Midbrain (tissue), 1 donor: Measurements from ENCODE around the gene SCAPER.

Experiments used
- DNase-seq: peaks from one replicate; lab custom pipeline; 2025; lab: John Stamatoyannopoulos, UW

Gene SCAPER

DNA sequence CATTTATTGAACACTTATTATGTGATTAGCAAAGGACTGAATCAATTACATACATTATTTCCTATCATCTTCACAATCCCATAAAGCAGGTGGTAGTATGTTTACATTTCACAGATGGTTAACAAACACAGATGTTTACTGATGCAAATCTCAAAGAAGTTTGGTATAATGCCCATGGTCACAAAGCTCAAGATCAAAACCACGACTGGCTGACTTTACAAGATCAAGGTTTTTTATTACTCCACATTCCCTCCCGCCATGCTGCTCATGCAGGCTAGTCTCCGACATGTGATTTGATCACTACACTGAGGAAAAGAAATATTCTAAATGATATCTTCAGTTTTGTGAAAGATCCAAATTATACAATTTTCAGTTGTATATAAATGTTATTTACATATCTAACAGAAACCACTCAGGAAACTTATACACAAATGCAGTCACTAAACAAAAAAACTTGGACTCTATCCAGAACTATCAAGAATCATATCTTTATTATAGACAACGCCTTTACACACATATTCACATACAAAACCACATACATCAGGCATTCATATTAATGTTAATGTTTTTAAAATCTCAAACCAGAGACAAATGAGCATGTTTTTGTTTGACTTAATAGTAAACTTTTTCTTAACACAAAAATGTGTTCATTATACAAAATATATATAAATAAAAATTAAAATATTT, 235.5 kb downstream of the SCAPER start:
- no peak for DNase-seq

- DNase-seq: no peak
Measured at GRCh38 chr15:76668900-76669299, 236.2 kb downstream of the SCAPER start.

- DNase-seq: no peak
Measured at GRCh38 chr15:76667943-76668715, 237.0 kb downstream of the SCAPER start.

GRCh38 chr15:76664895-76665294, 240.2 kb downstream of the SCAPER start:
- DNase-seq: no peak

GRCh38 chr15:76664411-76664810, 240.7 kb downstream of the SCAPER start:
- DNase-seq: no peak

DNA sequence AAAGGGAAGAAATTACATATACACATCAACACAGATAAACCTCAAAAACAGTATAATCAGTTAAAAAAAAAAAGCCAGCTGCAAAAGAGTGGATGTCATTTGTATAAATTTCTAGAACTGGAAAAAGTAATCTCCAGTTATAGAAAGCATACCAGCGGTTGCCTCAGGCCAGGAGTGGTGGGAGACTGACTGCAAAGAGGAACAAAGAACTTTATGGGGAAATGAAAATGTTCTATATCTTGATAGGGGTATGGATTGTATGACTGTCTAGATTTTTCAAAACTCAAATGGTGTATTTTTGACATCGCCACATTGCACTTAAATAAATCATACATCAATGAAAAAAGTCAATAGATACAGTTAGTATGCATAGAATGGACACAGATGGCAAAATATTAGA, 241.6 kb downstream of the SCAPER start:
- no peak for DNase-seq

DNA sequence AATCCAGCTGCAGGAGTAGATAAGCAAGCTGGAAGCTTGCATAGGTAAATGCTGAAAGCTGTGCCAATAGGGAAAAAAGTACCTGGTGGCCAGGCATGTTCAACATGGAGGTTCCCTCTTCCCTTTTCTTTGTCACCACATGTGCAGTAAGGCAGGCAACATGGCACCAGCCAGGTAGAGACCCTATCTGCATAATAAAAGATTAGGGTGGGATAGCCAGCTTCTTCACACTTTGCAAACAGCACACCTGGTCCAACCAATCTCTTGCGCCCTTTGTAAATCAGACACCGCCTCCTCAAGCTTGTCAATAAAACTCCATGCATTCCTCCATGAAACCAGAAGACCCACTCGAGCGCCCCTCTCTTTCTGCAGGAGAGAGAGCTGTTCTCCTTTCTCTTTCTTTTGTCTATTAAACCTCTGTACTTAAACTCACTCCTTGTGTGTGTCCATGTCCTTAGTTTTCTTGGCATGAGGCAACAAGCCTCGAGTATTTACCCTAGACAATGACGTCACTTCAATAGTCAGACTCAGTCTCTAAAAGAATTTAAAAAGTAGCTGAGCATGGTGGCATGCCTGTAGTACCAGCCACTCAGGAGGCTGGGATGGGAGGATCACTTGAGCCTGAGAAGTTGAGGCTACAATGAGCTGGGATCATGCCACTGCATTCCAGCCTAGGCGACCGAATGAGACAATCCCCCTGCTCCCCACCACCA, 256.3 kb downstream of the SCAPER start:
- no peak for DNase-seq

DNA sequence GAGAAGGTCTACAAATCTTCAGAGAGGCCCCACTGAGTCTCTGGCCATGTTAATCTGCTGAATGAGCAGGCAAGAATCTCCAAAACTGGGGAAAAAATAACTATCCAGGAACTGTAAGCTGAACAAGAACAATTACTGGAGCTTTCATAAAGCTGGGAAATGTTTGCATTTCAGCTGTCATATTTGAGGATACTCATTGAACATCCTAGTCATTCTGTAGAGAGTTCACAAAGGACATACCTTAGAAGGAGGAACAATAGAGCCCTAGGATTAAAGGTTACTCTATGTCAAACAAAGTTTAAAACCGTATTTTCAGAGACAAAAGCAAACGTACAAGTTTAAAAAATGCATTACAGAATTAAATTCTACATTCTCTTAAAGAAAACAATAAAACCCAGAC, 257.5 kb downstream of the SCAPER start:
- no peak for DNase-seq

DNA sequence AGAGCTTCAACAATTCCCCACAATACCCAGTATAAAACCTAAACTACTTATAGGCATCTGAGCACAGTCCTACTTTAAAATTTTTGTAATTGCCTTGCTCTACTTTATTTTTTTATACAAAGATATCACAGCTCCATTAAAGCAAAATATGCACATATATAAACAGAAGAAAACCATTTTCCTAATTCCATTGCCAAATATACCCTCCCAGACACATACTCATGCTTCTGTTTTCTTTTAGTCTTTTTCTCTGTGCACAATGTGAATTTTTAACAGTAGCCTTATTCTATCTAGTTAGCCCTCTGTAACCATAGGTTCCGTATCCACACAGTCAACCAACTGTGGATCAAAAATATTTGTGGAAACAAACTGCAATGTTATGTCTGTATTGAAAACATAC, 260.5 kb downstream of the SCAPER start:
- DNase-seq: no peak

DNA sequence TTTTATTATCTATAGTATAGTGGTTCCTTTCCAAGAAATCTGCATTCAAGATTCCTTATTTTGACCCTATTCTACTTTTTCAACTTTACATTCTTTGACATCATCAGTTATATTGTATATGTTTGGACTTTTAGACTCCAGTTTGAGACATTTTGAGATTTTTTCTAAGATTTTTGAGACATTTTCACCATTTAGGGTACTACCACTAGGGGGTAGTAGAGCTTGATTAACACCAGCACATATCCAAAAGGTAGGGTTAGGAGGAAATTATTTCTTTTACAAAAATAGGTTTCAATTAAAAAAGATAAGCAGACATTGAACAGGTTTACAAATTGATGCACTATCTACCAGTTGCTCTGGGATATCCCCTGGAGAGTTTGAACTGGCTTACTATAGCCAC, 262.5 kb downstream of the SCAPER start:
- DNase-seq: no peak

- no peak for DNase-seq
Measured at GRCh38 chr15:76637166-76637565, 268.0 kb downstream of the SCAPER start.

DNA sequence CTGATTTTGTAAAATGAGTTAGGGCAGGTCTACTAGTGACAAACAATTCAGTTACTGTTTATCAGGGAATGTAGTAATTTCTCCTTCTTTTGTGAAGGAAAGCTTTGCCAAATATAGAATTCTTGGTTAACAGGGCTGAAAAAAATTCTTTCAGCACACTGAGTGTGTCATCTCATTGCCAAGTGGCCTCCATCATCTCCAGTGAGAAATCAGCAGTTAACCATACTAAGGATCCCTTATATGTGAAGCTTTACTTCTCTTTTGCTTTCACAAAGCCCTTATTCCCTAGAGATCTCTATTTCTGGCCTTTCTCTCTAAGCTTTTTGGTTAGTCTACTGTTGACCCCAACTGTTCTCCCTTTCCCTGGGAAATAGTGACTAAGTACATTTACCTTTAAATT, 269.1 kb downstream of the SCAPER start:
- DNase-seq: no peak

GRCh38 chr15:76626611-76627010, 278.5 kb downstream of the SCAPER start:
- no peak for DNase-seq

GRCh38 chr15:76625267-76625666, 279.9 kb downstream of the SCAPER start:
- DNase-seq: no peak

- no peak for DNase-seq
Measured at GRCh38 chr15:76614725-76615124, 290.4 kb downstream of the SCAPER start.

DNA sequence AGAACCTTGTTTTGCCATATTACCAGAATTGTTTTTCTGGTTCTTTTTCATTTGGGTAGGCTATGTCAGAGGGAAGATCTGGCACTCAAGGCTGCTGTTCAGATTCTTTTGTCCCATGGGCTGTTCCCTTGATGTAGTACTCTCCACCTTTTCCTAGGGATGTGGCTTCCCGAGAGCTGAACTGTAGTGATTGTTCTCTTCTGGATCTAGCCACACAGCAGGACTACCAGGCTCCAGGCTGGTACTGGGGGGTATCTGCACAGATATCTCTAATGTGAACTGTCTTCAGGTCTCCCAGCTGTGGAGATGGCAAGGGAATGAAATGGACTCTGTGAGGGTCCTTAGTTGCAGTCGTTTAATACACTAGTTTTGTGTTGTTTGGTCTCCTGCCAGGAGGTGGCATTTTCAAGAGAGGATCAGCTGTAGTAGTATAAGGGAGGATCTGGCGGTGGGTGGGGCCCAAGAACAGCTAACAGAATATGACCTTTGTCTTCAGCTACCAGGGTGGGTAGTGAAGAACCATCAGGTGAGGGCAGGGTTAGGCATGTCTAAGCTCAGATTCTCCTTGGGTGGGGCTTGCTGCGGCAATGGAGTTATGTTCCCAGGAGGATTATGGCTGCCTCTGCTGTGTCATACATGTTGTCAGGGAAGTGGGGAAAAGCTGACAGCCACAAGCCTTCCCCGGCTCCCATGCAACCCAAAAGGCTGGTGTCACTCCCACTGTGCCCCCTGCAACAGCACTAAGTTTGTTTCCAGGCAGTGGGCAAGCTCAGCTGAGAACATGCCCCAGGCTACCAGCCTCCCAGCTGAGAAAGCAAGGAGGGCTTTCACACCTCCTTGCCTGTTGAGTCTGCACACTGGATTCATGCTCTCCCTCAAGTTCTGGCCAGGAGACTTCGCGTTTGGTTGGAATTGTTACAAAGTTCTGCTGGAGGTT, 316.1 kb downstream of the SCAPER start:
- DNase-seq: no peak

- no peak for DNase-seq
Measured at GRCh38 chr15:76585576-76585897, 319.6 kb downstream of the SCAPER start.

GRCh38 chr15:76584868-76585575, 320.1 kb downstream of the SCAPER start:
- no peak for DNase-seq

GRCh38 chr15:76582550-76582949, 322.6 kb downstream of the SCAPER start:
- no peak for DNase-seq

GRCh38 chr15:76577879-76578512, 327.1 kb downstream of the SCAPER start:
- no peak for DNase-seq
